ENCODE data around the gene ZSCAN9.

- no peak for TF ChIP-seq CTCF (IDR thresholded peaks at IDR 0.05)
- TF ChIP-seq POLR2A (IDR thresholded peaks at IDR 0.05), result no peak
These were observed 55.7 kb downstream of the ZSCAN9 start for GRCh38 chr6:28280595-28281287.

Measured in uterus (tissue), 2 donors.